LHCN-M2 (cell line): Measurements from ENCODE around the gene INO80. TPM values are rescaled to one million over a fixed set of nuclear protein-coding genes. Genes with fewer than 3 reads are reported as not detected.
"Not testable (repeated sequence)": the region's sequence is repeated elsewhere in the genome, so short reads cannot be mapped to it uniquely, and the experiment has no call there.

Experiments
- DNase-seq: peaks from one replicate; pipeline ENCODE4 v3.0.0-alpha.2; 2012; ENCODE audit warnings: low read depth
- polyA plus RNA-seq: library from polyadenylated mRNA; unstranded; fragments of >200 nt; gene quantifications from one replicate; pipeline ENCODE4 v1.2.1, GENCODE V29; 2012; ENCODE audit warnings: missing spikeins
- total RNA-seq: library from RNA; depleted of rRNA; stranded (reverse); fragments of >200 nt; gene quantifications from 2 replicates; pipeline ENCODE4 v1.2.3, GENCODE V29; 2014; rRNA removed

The INO80 gene, protein sequence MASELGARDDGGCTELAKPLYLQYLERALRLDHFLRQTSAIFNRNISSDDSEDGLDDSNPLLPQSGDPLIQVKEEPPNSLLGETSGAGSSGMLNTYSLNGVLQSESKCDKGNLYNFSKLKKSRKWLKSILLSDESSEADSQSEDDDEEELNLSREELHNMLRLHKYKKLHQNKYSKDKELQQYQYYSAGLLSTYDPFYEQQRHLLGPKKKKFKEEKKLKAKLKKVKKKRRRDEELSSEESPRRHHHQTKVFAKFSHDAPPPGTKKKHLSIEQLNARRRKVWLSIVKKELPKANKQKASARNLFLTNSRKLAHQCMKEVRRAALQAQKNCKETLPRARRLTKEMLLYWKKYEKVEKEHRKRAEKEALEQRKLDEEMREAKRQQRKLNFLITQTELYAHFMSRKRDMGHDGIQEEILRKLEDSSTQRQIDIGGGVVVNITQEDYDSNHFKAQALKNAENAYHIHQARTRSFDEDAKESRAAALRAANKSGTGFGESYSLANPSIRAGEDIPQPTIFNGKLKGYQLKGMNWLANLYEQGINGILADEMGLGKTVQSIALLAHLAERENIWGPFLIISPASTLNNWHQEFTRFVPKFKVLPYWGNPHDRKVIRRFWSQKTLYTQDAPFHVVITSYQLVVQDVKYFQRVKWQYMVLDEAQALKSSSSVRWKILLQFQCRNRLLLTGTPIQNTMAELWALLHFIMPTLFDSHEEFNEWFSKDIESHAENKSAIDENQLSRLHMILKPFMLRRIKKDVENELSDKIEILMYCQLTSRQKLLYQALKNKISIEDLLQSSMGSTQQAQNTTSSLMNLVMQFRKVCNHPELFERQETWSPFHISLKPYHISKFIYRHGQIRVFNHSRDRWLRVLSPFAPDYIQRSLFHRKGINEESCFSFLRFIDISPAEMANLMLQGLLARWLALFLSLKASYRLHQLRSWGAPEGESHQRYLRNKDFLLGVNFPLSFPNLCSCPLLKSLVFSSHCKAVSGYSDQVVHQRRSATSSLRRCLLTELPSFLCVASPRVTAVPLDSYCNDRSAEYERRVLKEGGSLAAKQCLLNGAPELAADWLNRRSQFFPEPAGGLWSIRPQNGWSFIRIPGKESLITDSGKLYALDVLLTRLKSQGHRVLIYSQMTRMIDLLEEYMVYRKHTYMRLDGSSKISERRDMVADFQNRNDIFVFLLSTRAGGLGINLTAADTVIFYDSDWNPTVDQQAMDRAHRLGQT (N-terminal part only)
- 16.7 and 17.1 TPM in 2 replicates for total RNA-seq
- 7.1 TPM for polyA plus RNA-seq

DNA sequence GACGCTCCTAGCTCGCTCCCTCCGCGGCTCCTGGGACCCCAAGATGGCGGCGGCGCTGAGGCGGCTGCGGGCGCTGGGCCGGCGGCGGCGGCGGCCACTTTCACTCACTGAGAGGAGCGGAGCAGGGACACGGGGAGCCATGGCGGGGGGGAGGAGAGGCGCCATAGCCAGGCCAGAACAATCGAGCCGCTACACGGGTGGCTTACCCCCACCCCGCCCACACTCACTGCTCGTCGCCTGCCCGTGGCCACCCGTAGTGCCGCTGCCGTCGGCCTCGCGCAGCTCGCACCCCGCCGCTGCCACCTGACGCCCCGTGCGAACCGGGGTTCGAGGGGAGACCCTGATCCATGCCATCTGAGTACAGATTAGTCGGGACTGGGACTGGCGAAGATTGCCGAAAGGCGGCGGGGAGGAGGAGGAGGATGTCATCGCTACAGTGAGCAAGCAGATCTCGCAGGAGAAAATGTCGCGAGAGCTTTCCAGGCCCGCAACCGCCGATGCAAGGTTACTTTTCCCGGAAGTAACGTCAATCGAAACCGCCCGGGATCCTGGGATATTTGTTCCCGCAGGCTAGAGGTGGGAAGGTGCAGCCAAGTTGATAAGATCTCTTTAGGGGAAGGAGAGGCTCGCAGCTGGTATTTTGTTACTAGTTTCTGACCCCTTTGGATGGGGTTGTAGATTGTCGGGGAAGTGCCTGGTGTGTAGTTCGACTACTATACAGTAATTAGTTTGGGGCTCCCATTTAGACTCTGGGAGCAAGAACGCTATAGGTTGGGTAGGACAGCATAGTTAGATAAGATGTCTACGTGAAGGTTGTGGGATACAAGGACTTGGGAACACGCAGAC lies at the start of gene INO80:
INO80 (minus strand) TSS at position 165 of the 846 bp plus-strand sequence. CDS start 19,970 bp downstream, outside the sequence.
- peak; percentile 97 for DNase-seq

DNA sequence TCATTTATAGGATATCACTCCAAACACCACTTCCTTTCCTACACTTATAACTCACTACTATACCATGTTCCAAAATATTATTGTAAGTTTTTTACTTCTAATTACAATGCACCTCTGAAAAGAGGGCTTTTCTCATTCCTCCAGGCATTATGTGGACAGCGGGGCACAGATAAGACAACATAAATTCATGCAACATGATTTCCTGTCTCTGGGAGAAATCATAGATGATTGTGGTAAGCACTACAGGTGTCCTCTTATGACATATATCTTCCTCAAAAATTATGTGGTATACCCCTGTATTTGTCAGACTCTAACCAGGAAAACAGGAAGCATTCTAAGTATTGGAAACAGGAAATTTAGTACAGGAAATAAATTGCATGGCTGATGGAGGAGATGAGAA lies 45.7 kb upstream of the INO80 start:
- no peak for DNase-seq

DNA sequence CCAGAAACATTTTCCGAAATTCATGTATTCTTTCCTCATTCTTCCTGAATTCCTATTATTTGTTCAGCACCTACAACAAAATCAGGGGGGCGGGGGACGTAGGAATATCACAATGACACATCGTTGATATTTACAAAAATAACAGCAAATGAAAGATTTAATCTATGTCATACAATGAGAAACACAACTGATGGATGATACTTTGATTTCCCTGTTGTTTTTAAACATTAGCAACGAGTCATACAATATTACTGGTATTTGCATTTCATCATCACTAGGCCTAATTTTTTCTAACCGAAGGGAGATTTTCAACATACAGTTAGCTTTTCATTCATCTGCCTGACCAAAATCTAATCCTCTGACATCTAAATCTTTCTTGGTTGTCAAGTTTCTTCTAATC lies 45.3 kb upstream of the INO80 start:
- DNase-seq: no peak

DNA sequence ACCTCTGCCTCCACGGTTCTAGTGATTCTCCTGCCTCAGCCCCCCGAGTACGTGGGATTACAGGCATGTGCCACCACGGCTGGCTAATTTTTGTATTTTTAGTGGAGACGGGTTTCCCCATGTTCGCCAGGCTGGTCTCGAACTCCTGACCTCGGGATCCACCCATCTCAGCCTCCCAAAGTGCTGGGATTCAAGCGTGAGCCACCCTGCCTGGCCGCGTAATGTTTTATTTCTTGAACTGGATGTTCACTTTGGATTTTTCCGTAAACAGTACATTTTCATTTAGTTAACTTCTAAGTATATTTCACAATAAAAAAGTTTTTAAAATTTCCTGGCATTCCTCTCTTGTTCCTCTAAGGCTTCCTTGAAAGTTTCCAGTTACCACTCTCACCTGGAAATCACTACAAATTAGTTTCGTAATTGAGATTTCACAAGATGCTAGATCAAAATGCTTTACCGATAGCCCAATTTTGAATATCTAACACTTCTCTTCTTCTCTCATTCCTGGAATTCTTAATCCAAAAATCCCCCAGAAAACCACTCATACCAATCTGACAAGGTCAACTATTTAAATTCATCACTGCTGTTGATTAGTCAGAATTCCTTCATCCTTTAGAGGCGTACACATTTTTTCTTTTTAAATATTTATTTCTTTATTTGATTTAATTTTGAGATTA lies 44.7 kb upstream of the INO80 start:
- no peak for DNase-seq

DNA sequence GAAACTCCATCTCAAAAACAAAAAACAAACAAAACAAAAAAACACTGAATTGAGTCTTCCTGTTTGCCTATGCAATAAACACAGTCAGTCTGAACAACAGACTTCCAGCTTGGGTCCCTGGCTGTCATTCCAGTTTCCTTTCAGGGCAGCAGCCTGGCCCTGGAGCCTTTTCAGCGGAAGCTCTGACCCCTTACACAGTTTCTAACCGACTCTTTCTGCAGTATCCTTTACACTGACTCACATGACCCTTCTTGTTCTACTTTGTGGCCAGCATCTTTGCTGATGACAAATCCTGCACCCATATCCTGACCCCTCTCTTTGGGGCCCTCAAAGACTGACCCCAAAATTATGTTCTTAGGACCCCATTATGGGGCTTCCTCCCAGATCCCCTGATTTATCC lies 38.3 kb upstream of the INO80 start:
- no peak for DNase-seq

DNA sequence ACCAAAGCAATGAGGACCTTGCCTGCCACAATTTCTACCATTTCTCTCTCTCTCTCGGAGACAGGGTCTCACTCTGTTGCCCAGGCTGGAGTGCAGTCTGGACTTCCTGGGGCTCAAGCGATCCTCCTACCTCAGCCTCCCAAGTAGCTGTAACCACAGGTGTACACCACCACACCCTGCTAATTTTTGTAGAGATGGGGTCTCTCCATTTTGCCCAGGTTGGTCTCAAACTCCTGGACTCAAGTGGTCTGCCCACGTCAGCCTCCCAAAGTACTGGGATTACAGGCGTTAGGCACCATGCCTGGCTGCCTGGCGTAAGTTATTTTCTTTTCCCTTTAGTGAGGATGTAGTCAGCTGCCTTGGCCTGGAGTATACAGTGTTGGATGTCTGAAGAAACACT lies 37.7 kb upstream of the INO80 start:
- DNase-seq: no peak

DNA sequence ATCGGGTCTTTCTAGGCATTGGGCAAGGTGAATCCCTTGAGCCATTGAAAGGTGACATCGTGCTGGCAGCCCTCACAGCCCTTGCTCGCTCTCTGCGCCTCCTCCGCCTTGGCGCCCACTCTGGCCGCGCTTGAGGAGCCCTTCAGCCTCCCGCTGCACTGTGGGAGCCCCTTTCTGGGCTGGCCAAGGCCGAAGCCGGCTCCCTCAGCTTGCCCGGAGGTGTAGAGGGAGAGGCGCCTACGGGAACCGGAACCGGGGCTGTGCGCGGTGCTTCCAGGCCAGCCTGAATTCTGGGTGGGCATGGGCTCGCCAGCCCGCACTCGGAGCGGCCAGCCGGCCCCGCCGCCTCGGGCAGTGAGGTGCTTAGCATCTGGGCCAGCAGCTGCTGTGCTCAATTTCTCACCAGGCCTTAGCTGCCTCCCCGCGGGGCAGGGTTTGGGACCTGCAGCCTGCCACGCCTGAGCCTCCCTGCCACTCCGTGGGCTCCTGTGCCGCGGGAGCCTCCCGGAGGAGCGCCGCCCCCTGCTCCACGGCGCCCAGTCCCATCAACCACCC lies 35.4 kb upstream of the INO80 start:
- DNase-seq: no peak

DNA sequence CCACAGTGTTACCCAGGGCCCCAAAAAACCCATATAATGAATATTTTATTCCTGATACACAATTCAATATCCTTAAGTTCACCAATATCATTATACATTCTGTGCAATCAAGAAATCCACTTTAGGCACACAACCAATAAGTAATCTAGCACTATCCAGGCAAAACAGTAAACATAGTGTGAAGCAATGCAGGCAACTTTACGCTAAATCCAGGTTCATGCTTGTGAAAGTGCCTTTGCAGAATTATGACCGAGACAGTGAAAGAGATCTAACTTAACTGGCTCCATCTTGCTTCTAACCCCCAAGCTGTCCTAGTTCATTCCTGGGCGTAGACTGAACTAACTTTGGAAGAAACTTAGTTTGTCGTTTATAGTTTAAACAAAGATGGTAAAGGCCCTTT lies 34.2 kb upstream of the INO80 start:
- DNase-seq: no peak

DNA sequence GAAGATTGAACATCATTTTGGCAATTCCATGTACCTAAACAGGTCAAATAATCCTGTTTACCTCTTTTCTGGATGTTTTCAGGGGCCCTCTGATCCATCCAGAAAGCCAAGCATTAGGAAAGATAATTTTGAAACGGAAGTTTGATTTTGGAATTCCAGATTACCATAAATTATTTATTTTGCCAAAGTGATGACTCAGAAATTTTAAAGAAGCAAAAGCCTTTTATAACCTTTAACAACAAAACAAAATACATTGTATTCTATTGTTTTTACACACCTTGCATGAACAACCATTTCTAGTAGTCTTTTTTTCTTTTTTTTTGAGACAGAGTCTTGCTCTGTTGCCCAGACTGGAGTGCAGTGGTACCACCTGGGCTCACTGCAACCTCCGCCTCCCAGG lies 32.0 kb upstream of the INO80 start:
- no peak for DNase-seq

DNA sequence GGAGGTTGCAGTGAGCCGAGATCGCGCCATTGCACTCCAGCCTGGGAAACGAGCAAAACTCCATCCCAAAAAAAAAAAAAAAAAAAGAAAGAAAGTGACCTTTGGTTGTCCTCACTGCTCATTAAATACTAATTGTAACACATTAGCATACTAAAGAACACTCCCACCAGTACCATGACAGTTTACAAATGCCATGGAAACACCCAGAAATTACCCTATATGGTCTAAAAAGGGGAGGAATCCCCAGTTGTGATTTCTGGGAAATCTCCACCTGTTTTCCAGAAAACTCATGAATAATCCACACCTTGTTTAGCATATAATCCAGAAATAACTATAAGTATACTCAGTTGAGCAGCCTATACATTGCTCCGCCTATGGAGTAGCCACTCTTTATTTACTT lies 23.5 kb upstream of the INO80 start:
- DNase-seq: no peak

DNA sequence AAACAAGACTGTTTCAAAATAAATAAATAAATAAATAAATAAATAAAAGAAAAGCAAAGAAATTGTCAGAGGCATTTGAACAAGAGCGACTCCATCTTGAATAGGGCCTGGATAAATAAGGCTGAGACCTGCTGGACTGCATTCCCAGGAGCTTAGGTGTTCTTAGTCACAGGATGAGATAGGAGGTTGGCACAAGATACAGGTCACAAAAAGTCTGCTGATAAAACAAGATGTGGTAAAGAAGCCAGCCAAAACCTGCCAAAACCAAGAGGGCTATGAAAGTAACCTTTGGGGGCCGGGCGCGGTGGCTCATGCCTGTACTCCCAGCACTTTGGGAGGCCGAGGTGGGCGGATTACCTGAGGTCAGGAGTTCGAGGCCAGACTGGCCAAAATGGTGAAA lies 23.0 kb upstream of the INO80 start:
- not testable (repeated sequence) for DNase-seq

DNA sequence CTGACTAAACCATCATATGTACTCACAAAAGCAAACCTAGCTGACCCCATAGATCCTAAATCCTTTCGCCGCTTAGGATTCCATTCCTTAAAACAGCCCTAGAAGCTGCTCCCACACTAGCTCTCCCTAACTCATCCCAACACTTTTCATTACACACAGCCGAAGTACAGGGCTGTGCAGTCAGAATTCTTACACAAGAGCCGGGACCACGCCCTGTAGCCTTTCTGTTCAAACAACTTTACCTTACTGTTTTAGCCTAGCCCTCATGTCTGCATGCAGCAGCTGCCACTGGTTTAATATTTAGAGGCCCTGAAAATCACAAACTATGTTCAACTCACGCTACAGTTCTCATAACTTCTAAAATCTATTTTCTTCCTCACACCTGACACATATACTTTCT lies 19.5 kb upstream of the INO80 start:
- DNase-seq: not testable (repeated sequence)

DNA sequence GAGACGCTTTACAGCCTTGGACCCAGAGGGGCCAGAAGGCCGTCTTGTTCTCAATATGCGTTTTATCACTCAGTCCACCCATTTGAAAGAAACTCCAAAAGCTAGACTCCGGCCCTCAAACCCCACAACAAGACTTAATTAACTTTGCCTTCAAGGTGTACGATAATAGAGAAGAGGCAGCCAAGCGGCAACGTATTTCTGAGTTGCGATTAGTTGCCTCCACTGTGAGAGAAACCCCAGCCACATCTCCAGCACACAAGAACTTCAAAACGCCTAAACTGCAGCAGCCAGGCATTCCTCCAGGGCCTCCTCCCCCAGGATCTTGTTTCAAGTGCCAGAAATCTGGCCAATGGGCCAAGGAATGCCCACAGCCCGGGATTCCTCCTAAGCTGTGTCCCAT lies 17.4 kb upstream of the INO80 start:
- DNase-seq: no peak

DNA sequence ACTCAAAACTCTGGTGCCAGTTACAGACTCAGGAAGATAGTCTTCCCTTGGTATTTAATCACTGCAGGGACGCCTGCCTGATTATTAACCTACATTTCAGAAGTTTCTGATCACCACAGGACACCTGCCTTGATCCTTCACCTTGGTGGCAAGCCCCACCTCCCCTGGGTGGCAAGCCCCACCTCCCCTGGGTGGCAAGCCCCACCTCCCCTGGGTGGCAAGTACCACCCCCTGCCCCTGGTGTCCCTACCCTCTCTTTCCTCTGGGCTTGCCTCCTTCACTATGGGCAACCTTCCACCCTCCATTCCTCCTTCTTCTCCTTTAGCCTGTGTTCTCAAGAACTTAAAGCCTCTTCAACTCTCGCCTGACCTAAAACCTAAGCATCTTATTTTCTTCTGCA lies 16.0 kb upstream of the INO80 start:
- DNase-seq: not testable (repeated sequence)

DNA sequence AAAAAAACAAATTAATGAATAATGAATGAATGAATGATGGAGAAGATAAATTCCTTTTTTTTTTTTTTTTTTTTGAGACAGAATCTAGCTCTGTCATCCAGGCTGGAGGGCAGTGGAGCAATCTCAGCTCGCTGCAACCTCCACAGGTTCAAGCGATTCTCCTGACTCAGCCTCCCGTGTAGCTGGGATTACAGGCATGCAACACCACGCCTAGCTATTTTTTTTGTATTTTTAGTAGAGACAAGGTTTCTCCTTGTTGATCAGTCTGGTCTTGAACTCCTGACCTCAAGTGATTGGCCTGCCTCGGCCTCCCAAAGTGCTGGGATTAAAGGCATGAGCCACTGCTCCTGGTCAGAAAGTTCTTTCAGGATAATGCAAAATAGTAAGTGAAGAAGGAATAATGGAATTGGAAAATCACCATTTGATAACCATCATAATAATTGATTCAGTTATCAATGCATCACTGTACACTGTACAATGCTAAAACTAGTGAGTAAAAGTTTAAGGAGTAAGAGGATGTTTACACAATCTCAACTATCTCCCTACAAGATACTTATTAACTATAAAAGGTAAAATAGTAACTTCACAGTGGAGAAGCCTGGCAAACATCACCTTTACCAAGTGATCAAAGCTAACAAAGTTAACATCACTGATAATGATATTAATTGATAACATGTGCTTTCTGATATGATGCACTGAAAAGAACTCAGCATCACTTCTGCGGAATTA lies 12.3 kb upstream of the INO80 start:
- DNase-seq: no peak

DNA sequence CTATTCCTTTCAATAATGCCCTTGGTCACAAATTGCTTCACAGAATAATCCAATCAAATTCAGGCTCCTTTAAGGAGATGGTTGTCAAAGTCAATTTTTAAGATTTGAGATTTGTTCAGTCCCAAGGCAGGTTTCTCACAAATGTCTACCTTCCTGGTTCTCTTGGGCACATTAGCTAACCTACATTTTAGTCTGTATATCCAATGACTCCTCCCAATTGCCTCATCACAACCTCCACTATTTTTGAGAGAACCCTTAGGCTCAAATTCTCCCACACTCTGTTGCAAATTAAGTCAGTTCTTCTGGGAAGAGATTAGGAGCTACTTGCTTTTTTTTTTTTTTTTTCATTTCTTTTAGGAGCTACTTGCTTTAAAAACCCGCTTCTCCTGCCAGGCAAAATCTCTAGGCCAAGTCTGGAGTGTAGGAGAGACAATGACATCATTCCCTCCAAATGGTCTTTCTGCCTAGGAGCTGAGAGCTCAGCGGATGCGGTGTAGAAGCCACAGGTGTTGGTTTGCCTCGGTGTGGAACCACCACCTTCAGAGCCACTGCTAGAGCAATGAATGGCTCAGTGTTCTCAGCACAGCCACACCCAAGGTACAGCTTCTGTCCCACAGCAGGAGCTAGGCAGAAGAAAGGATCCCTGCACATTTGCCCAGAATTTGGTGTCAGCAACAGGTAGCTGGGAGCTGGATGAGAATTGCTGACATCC lies 10.0 kb upstream of the INO80 start:
- DNase-seq: no peak

DNA sequence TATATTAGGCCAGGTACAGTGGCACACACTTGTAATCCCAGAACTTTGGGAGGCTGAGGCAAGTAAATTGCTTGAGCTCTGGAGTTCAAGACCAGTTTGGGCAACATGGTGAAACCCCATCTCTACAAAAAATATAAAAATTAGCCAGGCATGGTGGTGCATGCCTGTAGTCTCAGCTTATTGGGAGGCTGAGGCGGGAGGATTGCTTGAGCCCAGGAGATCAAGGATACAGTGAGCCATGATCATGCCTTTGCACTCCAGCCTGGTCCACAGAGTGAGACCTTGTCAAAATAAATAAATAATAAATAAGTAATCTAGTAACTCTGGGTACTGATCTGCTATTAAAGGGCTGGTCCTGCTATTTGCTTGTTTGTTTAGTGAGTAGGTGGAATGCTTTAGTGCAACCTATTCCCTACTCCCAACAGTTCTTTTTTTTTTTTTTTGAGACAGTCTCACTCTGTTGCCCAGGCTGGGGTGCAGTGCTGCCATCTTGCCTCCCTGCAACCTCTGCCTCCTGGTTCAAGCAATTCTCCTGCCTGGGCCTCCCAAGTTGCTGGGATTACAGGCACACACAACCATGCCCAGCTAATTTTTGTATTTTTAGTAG lies 9.1 kb upstream of the INO80 start:
- no peak for DNase-seq

DNA sequence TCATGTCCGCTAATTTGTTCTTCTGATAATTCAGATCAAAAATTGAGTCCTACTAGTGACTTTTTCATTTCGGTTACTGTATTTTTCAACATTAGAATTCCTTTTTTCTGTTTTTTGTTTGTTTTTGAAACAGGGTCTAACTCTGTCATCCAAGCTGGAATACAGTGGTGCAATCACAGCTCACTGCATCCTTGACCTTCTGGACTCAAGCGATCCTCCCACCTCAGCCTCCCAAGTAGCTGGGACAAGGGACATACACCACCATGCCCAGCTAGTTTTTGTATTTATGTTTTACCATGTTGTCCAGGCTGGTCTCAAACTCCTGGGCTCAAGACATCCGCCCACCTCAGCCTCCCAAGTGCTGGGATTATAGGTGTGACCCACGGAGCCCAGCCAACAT lies 8.0 kb upstream of the INO80 start:
- DNase-seq: no peak
